GM18498 (cell line): ENCODE results near the gene SCD5.

ENCODE experiments used
- ATAC-seq: cut with Tn5 transposase; IDR thresholded peaks from one replicate; pipeline ENCODE4 v1.9.1; 2021; ENCODE audit warnings: mild to moderate bottlenecking, moderate library complexity; ENCODE audit not compliant: unreplicated experiment

SCD5 gene

GRCh38 chr4:82694892-82695291 is 103.7 kb downstream of the SCD5 start:
- ATAC-seq = no peak

GRCh38 chr4:82694046-82694445 is 104.5 kb downstream of the SCD5 start:
- ATAC-seq = no peak

GRCh38 chr4:82692101-82692780 is 106.4 kb downstream of the SCD5 start:
- no peak for ATAC-seq

DNA sequence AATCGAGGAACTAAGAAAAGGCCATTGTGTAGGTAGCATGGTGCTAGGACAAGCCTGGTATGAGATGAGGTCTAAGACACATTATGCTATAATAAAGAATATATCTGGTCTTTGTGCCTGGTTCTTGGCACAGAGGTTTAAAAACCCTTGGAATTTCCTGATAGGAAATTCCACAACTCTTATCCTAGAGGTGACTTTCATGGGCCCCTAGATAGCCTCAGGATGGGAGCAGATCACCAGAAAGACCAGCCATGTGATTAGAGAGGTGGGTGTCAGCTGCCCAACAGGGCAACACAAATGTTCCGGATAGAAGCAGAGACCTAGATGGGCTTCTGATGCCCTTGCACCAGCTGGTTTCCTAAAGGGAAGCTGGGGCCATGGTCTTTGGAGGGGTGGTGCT is 107.2 kb downstream of the SCD5 start:
- no peak for ATAC-seq

DNA sequence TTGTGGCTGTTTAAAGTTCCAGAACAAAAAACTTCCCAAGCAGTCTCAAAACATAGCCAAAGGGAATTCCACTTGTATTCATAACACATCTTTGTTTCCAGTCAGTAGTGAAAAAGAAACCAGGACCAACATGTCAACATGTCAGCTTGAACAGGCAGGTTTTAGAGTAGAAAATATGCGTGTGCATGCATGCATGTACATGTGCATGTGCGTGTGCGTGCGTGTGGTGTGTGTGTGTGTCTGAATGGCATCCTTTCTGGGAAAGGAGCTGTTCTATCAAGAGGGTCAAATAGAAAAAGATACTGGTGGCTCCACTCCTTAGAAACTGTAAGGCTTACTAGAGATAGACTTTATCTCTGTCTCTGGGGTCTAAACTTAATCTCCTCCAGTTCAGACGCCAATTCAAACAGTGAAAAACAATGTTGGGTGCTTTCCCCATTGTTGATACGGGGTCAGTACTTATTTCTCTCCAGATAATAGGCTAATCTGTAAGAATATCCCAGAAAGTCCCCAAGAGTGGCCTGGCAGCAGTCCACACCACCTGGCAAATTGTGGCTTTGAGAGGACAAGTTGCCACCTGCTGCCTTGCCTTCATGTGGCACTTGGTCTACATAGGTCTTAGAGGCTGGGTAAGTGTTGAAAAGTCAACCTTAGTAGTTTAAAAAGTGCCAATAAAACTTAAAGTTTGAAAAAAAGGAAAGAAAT is 110.4 kb downstream of the SCD5 start:
- no peak for ATAC-seq

DNA sequence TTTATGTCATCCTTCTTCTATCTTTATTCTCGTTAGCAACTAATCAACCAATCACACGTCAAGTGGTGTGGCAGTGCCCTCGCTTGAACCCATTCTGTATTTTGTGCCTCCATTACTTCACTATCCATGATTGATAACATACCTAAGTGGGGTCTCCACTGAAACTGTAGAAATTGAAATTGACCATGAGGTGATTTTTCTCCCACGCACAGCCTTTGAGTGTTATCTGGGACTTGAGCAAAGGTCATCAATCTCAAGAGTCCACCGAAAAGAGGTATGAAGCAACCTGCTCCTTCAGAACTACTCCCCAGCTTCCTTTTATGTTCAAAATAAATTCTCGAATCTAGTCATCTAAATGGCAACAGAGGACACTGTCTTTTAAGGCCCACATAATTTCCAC is 111.1 kb downstream of the SCD5 start:
- ATAC-seq = no peak

DNA sequence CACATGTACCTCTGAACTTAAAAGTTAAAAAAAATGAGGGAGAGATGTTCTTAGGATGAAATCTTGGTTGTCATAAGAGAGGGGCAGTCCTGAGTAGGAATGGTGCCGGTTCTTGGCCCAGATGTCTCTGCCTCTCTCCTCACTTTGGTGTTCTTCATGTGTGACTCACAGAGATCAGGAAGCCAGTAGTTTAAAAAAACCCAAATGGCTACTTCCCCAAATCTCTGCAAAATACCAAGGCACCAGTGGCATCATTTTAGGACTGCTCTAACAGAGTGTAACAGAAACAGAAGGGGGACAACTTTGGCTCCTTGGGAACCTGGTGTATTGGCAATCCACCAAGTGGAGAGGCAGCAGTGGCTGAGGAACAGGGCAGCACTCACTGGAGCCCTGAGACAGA is 116.8 kb downstream of the SCD5 start:
- no peak for ATAC-seq

- no peak for ATAC-seq
Measured at GRCh38 chr4:82680834-82681233, 117.8 kb downstream of the SCD5 start.

GRCh38 chr4:82679531-82679930 is 119.1 kb downstream of the SCD5 start:
- no peak for ATAC-seq

GRCh38 chr4:82678051-82678450 is 120.5 kb downstream of the SCD5 start:
- no peak for ATAC-seq

- no peak for ATAC-seq
Measured at GRCh38 chr4:82677327-82677726, 121.3 kb downstream of the SCD5 start.

DNA sequence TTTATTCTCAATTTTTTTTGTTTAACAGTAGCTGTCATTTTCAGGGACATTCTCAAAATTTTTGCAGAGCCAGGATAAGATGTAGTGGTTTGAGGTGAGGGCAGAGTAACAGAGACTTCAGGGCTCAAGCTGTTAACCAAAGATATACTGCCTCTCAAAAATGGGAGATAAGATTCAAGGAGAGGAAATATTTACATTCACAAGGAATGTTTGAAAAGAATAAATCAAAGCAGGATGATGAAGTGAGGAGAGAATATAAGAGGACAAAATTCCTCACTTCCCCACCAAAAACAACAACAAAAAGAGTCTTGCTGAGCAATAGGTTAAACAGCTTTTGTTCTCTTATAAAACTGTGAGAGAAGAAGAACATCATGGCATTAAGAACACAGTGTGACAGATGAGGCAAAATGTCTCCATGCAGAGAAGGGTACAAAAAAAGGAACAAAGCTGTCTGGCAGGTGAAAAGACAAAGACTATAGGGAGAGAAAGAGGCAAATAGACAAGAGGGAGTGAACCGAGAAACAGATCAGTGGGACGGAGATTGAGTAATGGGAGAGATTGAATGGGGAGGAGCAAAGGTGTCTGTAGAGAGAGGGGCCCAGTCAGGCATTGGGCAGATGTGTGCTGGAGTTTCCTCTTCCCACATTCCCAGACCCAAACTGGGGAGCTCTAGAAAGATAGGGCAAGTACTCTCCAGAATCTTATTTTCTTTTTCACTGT is 130.7 kb downstream of the SCD5 start:
- ATAC-seq = no peak

GRCh38 chr4:82666970-82667665 is 131.5 kb downstream of the SCD5 start:
- ATAC-seq = no peak

- ATAC-seq = no peak
Measured at GRCh38 chr4:82661181-82661992, 137.2 kb downstream of the SCD5 start.

- ATAC-seq = no peak
Measured at GRCh38 chr4:82652062-82652461, 146.5 kb downstream of the SCD5 start.

- no peak for ATAC-seq
Measured at GRCh38 chr4:82650868-82651267, 147.7 kb downstream of the SCD5 start.

DNA sequence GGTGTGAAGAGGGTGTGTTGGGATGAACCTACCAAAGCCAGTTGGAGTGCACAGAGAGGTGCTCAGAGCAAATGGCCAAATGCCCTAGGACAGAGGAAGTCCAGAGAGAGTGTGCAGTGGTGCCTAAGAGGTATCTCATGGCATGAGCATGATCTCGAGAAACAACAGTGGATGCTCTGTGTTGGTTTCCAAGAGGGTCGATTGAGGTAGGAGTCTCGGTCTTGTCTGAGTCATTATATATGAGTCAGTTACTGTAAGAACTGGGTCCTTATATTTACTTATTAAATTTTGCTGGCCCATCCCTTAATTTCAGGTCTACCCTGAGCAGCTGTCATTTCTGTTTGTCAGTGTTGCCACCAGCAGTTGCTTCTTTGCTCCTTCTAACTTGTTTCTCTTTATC is 150.2 kb downstream of the SCD5 start:
- no peak for ATAC-seq

GRCh38 chr4:82645936-82646565 is 152.5 kb downstream of the SCD5 start:
- ATAC-seq = no peak

DNA sequence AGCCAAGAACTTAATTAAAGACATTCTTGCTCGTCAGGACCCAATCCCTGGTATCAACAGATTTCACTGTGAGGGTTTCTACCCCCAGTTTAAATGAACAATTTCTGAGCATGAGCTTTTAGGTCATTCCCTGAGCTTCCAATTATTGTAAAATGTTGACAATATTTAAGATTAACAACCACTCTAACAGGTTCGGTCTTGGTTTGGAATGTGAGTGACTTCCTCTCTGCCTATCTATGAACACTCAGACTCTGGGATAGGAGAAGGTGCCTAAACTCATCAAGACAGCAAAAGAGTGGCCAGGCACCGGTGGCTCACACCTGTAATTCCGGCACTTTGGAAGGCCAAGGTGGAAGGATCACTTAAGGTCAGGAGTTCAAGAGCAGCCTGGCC is 153.9 kb downstream of the SCD5 start:
- no peak for ATAC-seq
